ENCODE measurements around the gene EPN2. TPM values are rescaled to one million over a fixed set of nuclear protein-coding genes. Genes with fewer than 3 reads are reported as not detected.
A peak's percentile ranks its signal among the peaks of the same experiment; 100 is the strongest.

Gene EPN2
- total RNA-seq, 2 experiments from 2014 or later, result 6.3 to 7.7 TPM

DNA sequence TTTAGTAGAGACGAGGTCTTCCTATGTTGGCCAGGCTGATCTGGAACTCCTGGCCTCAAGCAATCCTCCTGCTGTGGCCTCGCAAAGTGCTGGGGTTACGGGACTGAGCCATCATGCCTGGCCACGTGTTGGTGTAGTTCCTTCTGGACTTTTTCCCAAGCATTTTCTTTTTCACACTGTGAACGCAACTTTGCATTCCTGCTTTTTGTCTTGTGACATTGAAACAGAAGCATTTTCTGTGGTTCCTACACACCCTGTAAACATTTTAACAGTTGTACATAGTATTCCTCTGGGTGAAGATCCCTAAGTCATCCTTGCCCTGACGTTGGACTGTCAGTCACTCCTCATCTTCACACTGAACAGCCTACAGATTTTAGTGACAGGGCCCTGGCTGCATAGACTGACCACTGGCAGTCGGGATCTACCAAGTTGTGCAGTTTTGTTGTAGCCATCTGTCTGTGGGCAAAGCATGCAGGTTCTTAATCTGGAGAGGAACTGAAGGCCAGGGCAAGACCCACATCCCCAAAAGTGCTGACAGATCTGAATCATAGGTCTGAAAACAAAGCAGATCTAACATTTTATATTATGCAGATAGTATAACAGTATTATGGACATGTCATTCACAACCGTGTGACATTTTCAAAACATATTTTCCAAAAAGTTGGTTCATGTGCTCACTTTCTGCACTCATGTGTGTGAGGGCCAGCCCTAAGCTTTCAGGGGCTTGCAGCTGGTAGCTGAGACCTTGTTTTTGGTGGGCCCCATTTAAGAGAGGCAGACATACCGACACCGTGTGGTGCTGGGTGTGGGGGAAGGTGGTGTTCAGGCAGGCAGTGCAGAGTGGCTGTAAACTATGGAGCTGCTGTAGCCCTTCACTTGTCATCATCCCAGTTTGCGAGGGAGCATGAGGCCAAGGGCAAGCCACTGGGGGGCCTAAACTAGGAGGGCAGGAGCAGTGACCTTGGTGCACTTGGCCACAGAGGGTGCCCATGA is 59.9 kb downstream of the EPN2 start:
- Mint-ChIP-seq H3K9me3 (no peaks in the 10 kb centered on the region), H3K4me3 (no peak overlapping the region), H3K4me1 (no peaks in the 10 kb centered on the region), H3K27me3 (no peaks in the 10 kb centered on the region), H3K27ac (no peak overlapping the region), H3K36me3 (ENCODE audit: low read depth) (no peaks in the 10 kb centered on the region)
- DNase-seq, result no peak
- CTCF ChIA-PET, result interaction anchor here (0.8 kb wide), 1 partner anchor 9 kb away, joined by 3 read pairs; no protein-coding TSS in a partner anchor
- POLR2A ChIA-PET, result no interaction called here

DNA sequence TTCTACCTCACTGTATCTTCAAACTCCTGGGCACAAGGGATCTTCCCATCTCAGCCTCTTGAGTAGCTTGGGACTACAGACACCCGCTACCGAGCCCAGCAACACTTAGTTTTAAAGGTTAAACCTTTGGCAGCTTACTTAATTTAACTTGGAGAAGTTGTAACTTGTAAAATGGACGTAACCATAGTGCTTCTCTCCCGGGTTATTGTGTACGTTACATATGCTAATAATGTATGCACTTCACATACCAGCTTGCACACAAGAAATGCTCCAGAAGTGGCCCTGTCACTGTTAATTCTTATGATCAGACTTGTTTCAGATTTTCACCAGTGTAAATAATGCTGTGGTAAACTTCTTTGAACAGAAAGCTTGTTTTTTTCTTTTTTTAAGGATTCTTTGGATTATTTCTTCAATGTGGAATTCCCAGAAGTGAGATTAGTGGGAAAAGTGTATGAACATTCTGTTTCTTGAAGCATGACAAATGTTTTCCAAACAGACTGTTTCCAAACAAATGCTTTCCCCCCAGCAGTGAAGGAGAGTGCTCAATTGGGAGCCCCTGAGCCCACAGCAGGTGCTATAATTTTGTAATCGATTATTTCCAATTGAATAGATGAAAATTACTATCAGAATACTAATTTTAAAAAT is 61.5 kb downstream of the EPN2 start:
- ChIA-PET CTCF (interaction anchor here (1.1 kb wide), 1 partner anchor 64 kb away, joined by 3 read pairs; the partner anchor contains the start of gene B9D1), POLR2A (no interaction called here)
- Mint-ChIP-seq H3K9me3 (no peaks in the 10 kb centered on the region), H3K4me3 (no peak overlapping the region), H3K4me1 (peaks cover 7% of the 10 kb centered on the region), H3K27ac (no peak overlapping the region), H3K36me3 (ENCODE audit: low read depth) (no peaks in the 10 kb centered on the region), H3K27me3 (no peaks in the 10 kb centered on the region)
- no peak for DNase-seq

DNA sequence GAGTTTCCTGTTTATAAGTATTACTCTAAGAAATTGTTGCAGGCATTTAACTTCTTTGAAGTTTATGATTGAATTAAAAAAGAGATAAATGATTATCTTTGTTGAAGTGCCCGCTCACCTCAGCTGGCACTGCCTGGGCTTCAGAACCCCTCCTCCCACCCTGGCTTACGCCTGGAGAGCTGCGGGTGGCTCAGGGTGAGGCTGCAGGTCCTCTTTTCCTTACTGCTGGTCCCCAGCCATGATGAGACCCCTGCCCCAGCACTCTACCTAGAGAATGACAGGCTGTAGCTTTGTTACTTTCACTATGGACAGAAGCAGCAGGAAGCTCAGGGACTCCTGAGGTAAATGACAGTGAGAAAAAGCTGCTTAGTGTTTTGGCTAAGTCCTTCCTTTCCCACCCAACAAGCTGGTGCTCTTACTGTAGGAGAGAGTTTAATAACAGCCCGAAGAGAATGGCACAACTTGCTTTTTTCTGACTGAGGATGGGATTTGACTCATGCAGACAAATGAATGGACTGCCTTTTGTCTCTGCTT is 62.1 kb downstream of the EPN2 start:
- DNase-seq, result no peak

DNA sequence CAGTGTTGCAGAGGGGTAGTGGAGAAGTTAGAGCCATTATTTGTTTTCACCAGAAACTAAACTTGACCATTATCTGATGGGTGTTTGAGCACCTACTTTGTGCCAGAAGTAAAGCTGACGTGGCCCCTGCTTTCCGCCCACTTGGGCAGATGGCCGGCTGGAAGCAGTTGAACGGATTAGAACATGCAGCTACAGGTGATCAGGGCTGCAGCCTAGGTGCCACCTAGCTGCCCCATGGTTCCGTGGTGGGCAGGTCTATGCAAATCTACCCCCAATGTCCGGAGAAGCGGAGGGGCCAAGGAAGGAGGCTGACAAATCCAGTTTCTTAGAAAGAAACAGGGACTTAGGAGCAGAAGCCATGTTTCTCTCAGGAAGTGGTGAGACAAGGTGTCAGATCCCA is 62.7 kb downstream of the EPN2 start:
- Mint-ChIP-seq H3K4me1 (peaks cover 16% of the 10 kb centered on the region), H3K4me3 (no peak overlapping the region), H3K27me3 (no peaks in the 10 kb centered on the region), H3K9me3 (no peaks in the 10 kb centered on the region), H3K36me3 (ENCODE audit: low read depth) (no peaks in the 10 kb centered on the region), H3K27ac (no peak overlapping the region)
- ChIA-PET POLR2A (no interaction called here), CTCF (no interaction called here)
- no peak for DNase-seq

More for the DNA sequence above, 62.1 kb downstream of the EPN2 start:
- CTCF ChIA-PET, result interaction anchor here (1.1 kb wide), 1 partner anchor 63 kb away, joined by 3 read pairs; the partner anchor contains the start of gene B9D1
- Mint-ChIP-seq H3K27me3 (no peaks in the 10 kb centered on the region), H3K27ac (no peak overlapping the region), H3K4me3 (no peak overlapping the region), H3K36me3 (ENCODE audit: low read depth) (no peaks in the 10 kb centered on the region), H3K4me1 (peaks cover 11% of the 10 kb centered on the region), H3K9me3 (no peaks in the 10 kb centered on the region)
- POLR2A ChIA-PET, result no interaction called here

DNA sequence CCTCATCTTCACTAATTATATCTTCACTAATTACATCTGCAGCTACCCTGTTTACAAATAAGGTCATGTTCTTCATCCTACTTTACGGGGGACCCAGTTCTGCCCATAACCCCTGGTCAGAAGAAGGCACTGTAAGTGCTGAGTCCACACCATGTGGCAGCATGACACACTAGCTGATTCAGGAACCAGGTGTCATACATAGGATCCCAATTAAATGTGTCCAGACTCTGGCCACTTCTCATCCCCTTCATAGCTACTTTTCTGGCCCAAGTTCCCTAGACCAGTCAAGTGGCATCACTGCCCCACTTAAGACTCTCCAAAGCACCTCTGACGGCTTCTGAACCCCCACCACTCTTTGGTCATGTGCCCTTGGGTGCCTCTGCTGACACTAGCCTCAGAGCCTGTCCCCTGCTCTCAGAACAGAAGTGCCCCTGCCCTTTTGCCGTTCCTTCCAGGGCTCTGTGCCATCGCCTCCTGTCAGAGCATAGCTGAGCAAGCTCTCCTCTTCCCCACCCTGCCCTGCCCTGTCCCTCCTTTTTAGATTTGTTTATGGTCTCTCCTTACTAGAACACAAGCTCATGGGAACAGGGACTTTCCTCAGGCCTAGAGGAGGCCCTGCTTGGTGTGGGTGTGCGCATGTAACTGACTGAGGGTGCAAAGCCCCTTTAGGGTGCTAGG is 64.2 kb downstream of the EPN2 start:
- Mint-ChIP-seq H3K36me3 (ENCODE audit: low read depth) (no peaks in the 10 kb centered on the region), H3K4me3 (no peak overlapping the region), H3K27ac (no peak overlapping the region), H3K27me3 (no peaks in the 10 kb centered on the region), H3K4me1 (peaks cover 32% of the 10 kb centered on the region), H3K9me3 (no peaks in the 10 kb centered on the region)
- ChIA-PET CTCF (interaction anchor here (1.0 kb wide), 1 partner anchor 16 kb away, joined by 3 read pairs; no protein-coding TSS in a partner anchor), POLR2A (interaction anchor here (1.2 to 1.5 kb wide), 2 partner anchors 16 to 77 kb away, joined by 3 read pairs; partner anchors contain the start of gene MAPK7)
- no peak for DNase-seq

DNA sequence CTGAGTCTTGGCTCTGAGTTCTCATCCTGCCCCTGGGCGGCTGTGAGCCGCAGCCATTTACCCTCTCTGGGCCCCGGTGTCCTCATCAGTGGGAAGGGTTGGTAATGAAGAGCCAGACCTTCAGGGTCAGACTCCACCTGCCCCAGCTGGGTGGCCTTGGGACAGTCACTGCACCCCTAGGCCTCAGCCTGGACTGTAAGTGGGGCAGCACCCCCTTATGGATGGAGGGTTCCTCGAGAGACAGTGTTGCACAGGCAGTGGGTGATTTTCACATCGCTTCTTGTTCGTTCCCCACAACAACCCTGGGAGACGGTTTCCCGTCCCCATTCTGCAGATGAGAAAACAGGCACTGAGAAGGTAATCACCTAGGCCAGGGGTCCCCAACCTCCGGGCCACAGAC is 64.8 kb downstream of the EPN2 start:
- Mint-ChIP-seq H3K4me1 (peaks cover 37% of the 10 kb centered on the region), H3K4me3 (no peak overlapping the region), H3K9me3 (no peaks in the 10 kb centered on the region), H3K27me3 (no peaks in the 10 kb centered on the region), H3K27ac (no peak overlapping the region), H3K36me3 (ENCODE audit: low read depth) (no peaks in the 10 kb centered on the region)
- CTCF ChIA-PET, result interaction anchor here (1.0 kb wide), 1 partner anchor 17 kb away, joined by 3 read pairs; no protein-coding TSS in a partner anchor
- DNase-seq, result no peak
- POLR2A ChIA-PET, result interaction anchor here (1.2 kb wide), 1 partner anchor 17 kb away, joined by 3 read pairs; no protein-coding TSS in a partner anchor

DNA sequence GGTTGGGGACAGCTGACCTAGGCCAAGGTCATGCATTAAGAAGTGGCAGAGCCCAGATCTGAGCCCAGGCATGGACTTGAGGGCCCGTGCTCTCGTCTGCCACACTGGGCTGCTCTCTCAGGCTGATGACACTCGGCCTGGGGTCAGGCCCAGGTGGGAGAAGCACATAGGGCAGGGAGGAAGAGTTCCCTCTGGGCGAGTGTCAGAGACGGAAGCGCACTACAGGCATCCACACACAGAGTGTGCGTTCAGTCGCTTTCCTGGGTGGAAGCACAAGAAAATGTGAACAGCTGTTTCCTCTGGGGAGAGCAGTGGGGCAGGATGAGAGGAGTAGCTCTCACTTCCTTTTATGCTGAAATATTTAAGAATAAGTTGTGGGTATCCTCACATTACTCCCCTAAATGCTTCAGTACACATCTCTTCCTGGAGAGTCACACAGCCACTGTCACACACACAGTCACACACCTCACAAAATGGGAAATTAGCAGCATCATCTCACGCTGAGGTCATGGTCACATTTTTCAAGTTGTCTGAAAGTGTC is 65.7 kb downstream of the EPN2 start:
- H3K4me3 Mint-ChIP-seq, result no peak overlapping the region
- H3K4me1 Mint-ChIP-seq, result peaks cover 41% of the 10 kb centered on the region
- POLR2A ChIA-PET, result interaction anchor here (0.6 to 1.2 kb wide), 2 partner anchors 17 to 23 kb away, joined by 3 read pairs; no protein-coding TSS in a partner anchor
- no peaks in the 10 kb centered on the region for H3K36me3 Mint-ChIP-seq (ENCODE audit: low read depth)
- DNase-seq, result no peak
- no peak overlapping the region for H3K27ac Mint-ChIP-seq
- H3K9me3 Mint-ChIP-seq, result no peaks in the 10 kb centered on the region
- H3K27me3 Mint-ChIP-seq, result peaks cover 2% of the 10 kb centered on the region
- CTCF ChIA-PET, result no interaction called here

DNA sequence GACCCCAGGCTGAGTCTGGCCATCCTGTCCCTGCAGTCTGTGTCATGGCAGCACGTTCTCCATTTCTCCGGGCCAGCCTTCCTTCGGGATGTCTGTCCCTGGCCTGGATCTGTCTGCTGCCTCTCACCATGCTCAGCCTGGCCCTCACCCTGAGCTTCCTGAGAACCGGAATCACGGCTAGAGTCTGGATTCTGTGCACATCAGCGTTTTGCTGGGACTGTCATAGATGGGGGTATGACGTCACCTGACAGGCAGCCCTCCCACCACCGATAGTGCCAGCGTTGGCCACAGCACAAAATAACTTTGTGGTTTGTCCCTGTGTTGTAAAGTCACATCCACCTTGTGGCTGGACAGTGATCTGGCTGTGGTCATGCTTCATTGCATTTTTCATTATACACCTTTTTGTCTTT is 66.2 kb downstream of the EPN2 start:
- H3K36me3 Mint-ChIP-seq (ENCODE audit: low read depth), result no peaks in the 10 kb centered on the region
- POLR2A ChIA-PET, result no interaction called here
- CTCF ChIA-PET, result no interaction called here
- no peak overlapping the region for H3K4me3 Mint-ChIP-seq
- H3K4me1 Mint-ChIP-seq, result peaks cover 41% of the 10 kb centered on the region
- H3K27ac Mint-ChIP-seq, result no peak overlapping the region
- no peak for DNase-seq
- H3K9me3 Mint-ChIP-seq, result no peaks in the 10 kb centered on the region
- H3K27me3 Mint-ChIP-seq, result peaks cover 4% of the 10 kb centered on the region

DNA sequence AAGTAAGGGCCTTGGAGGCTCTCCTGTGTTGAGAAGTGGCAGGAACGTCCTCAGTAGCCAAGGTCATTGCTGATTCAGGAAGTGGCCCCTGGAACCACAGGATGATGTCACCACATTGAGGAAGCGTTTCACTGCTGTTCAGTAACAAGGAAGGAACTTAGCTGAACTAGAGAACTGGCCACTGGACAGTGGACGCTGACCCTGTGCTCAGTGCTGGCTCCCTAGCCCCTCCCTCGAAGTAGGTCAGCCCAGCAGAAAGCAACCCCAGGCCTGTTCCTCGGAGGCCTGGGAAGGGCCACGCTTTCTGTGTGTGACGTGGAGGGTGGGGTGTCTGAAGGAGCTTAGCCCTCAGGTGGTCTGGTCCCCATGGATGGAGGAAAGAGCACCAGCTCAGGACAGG is 67.0 kb downstream of the EPN2 start:
- peak; percentile 32 for DNase-seq
- POLR2A ChIA-PET, result no interaction called here
- Mint-ChIP-seq H3K27ac (peak overlapping the region; percentile 40), H3K4me1 (peaks cover 41% of the 10 kb centered on the region), H3K27me3 (peaks cover 9% of the 10 kb centered on the region), H3K4me3 (no peak overlapping the region), H3K9me3 (no peaks in the 10 kb centered on the region), H3K36me3 (ENCODE audit: low read depth) (no peaks in the 10 kb centered on the region)
- CTCF ChIA-PET, result no interaction called here

DNA sequence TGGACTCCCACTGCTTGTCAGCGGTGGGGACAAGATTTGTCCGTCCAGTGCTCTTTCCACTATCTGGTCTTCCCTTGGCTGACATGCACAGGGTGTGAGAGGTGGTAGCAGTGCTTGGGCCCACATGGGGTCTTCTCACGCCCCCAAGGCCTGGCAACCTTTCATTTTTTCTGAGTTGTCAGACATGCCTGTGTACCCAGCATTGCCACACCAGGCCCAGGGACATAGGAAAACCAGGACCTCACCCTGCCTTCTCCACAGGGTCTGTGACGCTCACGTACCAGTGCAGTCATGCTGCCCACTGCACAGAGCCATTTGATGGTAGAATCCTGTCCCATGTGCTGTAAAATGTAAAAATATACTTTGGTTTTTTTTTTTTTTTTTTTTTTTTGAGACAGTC is 67.6 kb downstream of the EPN2 start:
- ChIA-PET CTCF (no interaction called here), POLR2A (interaction anchor here (2.2 kb wide), 1 partner anchor 20 kb away, joined by 14 read pairs; no protein-coding TSS in a partner anchor)
- no peak overlapping the region for H3K4me3 Mint-ChIP-seq
- no peaks in the 10 kb centered on the region for H3K36me3 Mint-ChIP-seq (ENCODE audit: low read depth)
- H3K4me1 Mint-ChIP-seq, result peaks cover 41% of the 10 kb centered on the region
- H3K27me3 Mint-ChIP-seq, result peaks cover 11% of the 10 kb centered on the region
- no peak overlapping the region for H3K27ac Mint-ChIP-seq
- no peak for DNase-seq
- H3K9me3 Mint-ChIP-seq, result no peaks in the 10 kb centered on the region

DNA sequence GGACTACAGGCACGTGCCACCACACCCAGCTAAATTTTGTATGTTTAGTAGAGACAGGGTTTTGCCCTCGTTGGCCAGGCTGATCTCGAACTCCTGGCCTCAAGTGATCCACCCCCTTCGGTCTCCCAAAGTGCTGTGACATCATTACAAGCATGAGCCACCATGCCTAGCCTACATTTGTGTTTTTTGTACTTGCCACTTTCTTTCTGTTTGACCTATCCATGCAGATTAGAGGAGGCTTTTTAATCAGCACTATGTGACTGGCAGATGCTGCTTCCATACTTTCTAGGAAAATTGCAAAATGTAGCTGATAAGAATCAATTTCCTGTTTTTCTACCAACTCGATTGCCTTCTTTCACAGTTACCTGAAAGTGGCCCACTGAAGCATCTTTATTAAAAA is 68.1 kb downstream of the EPN2 start:
- H3K4me3 Mint-ChIP-seq, result no peak overlapping the region
- H3K36me3 Mint-ChIP-seq (ENCODE audit: low read depth), result no peaks in the 10 kb centered on the region
- peak overlapping the region; percentile 35 for H3K27ac Mint-ChIP-seq

DNA sequence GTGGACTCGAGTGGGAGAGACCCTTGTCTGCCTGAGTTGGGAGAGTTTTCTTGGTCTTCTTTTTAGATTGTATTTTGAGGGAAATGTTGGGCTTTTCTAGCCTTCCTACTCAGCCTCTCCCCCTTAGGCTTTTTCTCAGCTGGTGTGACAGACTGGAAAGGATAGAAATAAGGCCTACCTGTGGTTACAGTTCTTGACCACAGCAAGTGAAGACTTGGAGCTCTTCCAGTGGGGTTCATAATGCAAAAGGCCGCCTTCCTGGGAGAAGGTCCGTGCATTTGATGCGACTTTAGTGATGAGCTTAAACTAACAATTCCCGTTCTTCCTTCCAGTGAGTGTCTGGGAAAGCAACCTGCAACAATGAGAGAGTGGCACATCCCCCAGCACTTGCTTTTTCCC is 68.6 kb downstream of the EPN2 start:
- Mint-ChIP-seq H3K27ac (peak overlapping the region; percentile 37), H3K4me3 (peak overlapping the region; percentile 21), H3K27me3 (peaks cover 12% of the 10 kb centered on the region), H3K36me3 (ENCODE audit: low read depth) (no peaks in the 10 kb centered on the region), H3K9me3 (no peaks in the 10 kb centered on the region), H3K4me1 (peaks cover 41% of the 10 kb centered on the region)
- DNase-seq, result no peak
- ChIA-PET POLR2A (interaction anchor here (0.6 to 2.2 kb wide), 7 partner anchors 13 to 342 kb away, joined by 3 to 14 read pairs (median 3); partner anchors contain the start of genes ALDH3A2 and MAPK7), CTCF (interaction anchor here (0.9 to 1.8 kb wide), 11 partner anchors 8 to 341 kb away, joined by 3 to 6 read pairs (median 3); partner anchors contain the start of genes B9D1 and MAPK7)

More for the DNA sequence above, 68.1 kb downstream of the EPN2 start:
- H3K4me1 Mint-ChIP-seq, result peaks cover 41% of the 10 kb centered on the region
- CTCF ChIA-PET, result interaction anchor here (1.2 to 1.8 kb wide), 4 partner anchors 17 to 58 kb away, joined by 3 to 6 read pairs (median 4); partner anchors contain the start of gene B9D1
- H3K27me3 Mint-ChIP-seq, result peaks cover 12% of the 10 kb centered on the region
- no peaks in the 10 kb centered on the region for H3K9me3 Mint-ChIP-seq
- POLR2A ChIA-PET, result interaction anchor here (0.6 to 2.2 kb wide), 4 partner anchors 14 to 343 kb away, joined by 3 to 14 read pairs (median 5); partner anchors contain the start of gene ALDH3A2
- DNase-seq, result no peak
